Upper lobe of left lung (tissue), 4 donors: ENCODE measurements around the gene LRCH1.

Experiments
- POLR2A ChIP-seq, 4 donors: fragments of 450-650 bp; IDR thresholded peaks; one replicate each; pipeline ENCODE4 v1.5.1; 2016 to 2017; ENCODE audit warnings: antibody characterized with exemption in 4 of 4, mild to moderate bottlenecking in 2 of 4
- POLR2AphosphoS5 ChIP-seq, 2 donors: sonication (generic); formaldehyde crosslinking; IDR thresholded peaks; one replicate each; pipeline ENCODE4 v1.5.1; 2017; ENCODE audit warnings: antibody characterized with exemption in 2 of 2
- TF ChIP-seq, protein P1 (sequence below), 6 experiments: fragments of 450-650 bp in 4 of 6; fragments of 200-600 bp in 2 of 6; sonication (generic) in 2 of 6; IDR thresholded peaks; one replicate each; pipeline ENCODE4 v1.5.1; 2016 to 2019; ENCODE audit warnings: antibody characterized with exemption in 6 of 6

GRCh38 chr13:46596466-46596865 lies 43.5 kb downstream of the LRCH1 start:
- TF ChIP-seq, protein P1, sequence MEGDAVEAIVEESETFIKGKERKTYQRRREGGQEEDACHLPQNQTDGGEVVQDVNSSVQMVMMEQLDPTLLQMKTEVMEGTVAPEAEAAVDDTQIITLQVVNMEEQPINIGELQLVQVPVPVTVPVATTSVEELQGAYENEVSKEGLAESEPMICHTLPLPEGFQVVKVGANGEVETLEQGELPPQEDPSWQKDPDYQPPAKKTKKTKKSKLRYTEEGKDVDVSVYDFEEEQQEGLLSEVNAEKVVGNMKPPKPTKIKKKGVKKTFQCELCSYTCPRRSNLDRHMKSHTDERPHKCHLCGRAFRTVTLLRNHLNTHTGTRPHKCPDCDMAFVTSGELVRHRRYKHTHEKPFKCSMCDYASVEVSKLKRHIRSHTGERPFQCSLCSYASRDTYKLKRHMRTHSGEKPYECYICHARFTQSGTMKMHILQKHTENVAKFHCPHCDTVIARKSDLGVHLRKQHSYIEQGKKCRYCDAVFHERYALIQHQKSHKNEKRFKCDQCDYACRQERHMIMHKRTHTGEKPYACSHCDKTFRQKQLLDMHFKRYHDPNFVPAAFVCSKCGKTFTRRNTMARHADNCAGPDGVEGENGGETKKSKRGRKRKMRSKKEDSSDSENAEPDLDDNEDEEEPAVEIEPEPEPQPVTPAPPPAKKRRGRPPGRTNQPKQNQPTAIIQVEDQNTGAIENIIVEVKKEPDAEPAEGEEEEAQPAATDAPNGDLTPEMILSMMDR (IDR thresholded peaks at IDR 0.05), result no peak
- TF ChIP-seq POLR2AphosphoS5 (IDR thresholded peaks at IDR 0.05) (no peak), POLR2A (IDR thresholded peaks at IDR 0.05) (no peak)
